HEK293 (cell line): Measurements from ENCODE around the gene CCIN.
A peak's percentile ranks its signal among the peaks of the same experiment; 100 is the strongest.

ENCODE experiments used
- CTCF ChIP-seq: fragments of 450-650 bp; formaldehyde crosslinking; IDR thresholded peaks from 2 replicates; pipeline ENCODE4 v1.5.1; 2016; ENCODE audit warnings: missing biosample characterization, missing genetic modification characterization
- KLF1 ChIP-seq: fragments of 450-650 bp; formaldehyde crosslinking; IDR thresholded peaks from 2 replicates; pipeline ENCODE4 v1.5.1; 2016; ENCODE audit warnings: missing biosample characterization, missing genetic modification characterization
- PRDM10 ChIP-seq: fragments of 450-650 bp; formaldehyde crosslinking; IDR thresholded peaks from 2 replicates; pipeline ENCODE4 v1.5.1; 2016; ENCODE audit warnings: missing biosample characterization, missing genetic modification characterization
- REST ChIP-seq: fragments of 450-650 bp; formaldehyde crosslinking; IDR thresholded peaks from 2 replicates; pipeline ENCODE4 v1.5.1; 2016; ENCODE audit warnings: missing biosample characterization, missing genetic modification characterization
- SP3 ChIP-seq: fragments of 450-650 bp; formaldehyde crosslinking; IDR thresholded peaks from 2 replicates; pipeline ENCODE4 v1.5.1; 2016; ENCODE audit warnings: missing biosample characterization, missing genetic modification characterization
- SP7 ChIP-seq: fragments of 450-650 bp; formaldehyde crosslinking; IDR thresholded peaks from 2 replicates; pipeline ENCODE4 v1.5.1; 2016; ENCODE audit warnings: missing biosample characterization, missing genetic modification characterization
- YY1 ChIP-seq: fragments of 450-650 bp; formaldehyde crosslinking; IDR thresholded peaks from 2 replicates; pipeline ENCODE4 v1.5.1; 2018; ENCODE audit warnings: missing biosample characterization, missing genetic modification characterization
- ZBTB17 ChIP-seq: fragments of 450-650 bp; formaldehyde crosslinking; IDR thresholded peaks from 2 replicates; pipeline ENCODE4 v1.5.1; 2016; ENCODE audit warnings: missing biosample characterization, missing genetic modification characterization
- ZBTB20 ChIP-seq: fragments of 450-650 bp; formaldehyde crosslinking; IDR thresholded peaks from 2 replicates; pipeline ENCODE4 v1.5.1; 2016; ENCODE audit warnings: missing biosample characterization, missing genetic modification characterization
- ZIC2 ChIP-seq: fragments of 450-650 bp; formaldehyde crosslinking; IDR thresholded peaks from 2 replicates; pipeline ENCODE4 v1.5.1; 2016; ENCODE audit warnings: missing biosample characterization, missing genetic modification characterization
- ZNF10 ChIP-seq: fragments of 450-650 bp; formaldehyde crosslinking; IDR thresholded peaks from 2 replicates; pipeline ENCODE4 v1.5.1; 2017; ENCODE audit warnings: missing biosample characterization, missing genetic modification characterization
- ZNF501 ChIP-seq: fragments of 450-650 bp; formaldehyde crosslinking; IDR thresholded peaks from 2 replicates; pipeline ENCODE4 v1.5.1; 2016; ENCODE audit warnings: missing biosample characterization, missing genetic modification characterization
- ZNF645 ChIP-seq: fragments of 450-650 bp; formaldehyde crosslinking; IDR thresholded peaks from 2 replicates; pipeline ENCODE4; 2016; ENCODE audit warnings: missing biosample characterization, missing genetic modification characterization
- ZNF76 ChIP-seq: fragments of 450-650 bp; formaldehyde crosslinking; IDR thresholded peaks from 2 replicates; pipeline ENCODE4; 2016; ENCODE audit warnings: low read depth, missing biosample characterization, missing genetic modification characterization, borderline replicate concordance
- TF ChIP-seq, protein P1 (sequence below): fragments of 450-650 bp; formaldehyde crosslinking; IDR thresholded peaks from 2 replicates; pipeline ENCODE4 v1.5.1; 2016; ENCODE audit warnings: missing biosample characterization, missing genetic modification characterization, borderline replicate concordance
- TF ChIP-seq, protein P2 (sequence below): fragments of 450-650 bp; formaldehyde crosslinking; IDR thresholded peaks from 2 replicates; pipeline ENCODE4 v1.5.1; 2017; ENCODE audit warnings: missing biosample characterization, missing genetic modification characterization
- TF ChIP-seq, protein P3 (sequence below): fragments of 450-650 bp; formaldehyde crosslinking; IDR thresholded peaks from 2 replicates; pipeline ENCODE4 v1.5.1; 2017; ENCODE audit warnings: missing biosample characterization, missing genetic modification characterization

The CCIN gene

DNA sequence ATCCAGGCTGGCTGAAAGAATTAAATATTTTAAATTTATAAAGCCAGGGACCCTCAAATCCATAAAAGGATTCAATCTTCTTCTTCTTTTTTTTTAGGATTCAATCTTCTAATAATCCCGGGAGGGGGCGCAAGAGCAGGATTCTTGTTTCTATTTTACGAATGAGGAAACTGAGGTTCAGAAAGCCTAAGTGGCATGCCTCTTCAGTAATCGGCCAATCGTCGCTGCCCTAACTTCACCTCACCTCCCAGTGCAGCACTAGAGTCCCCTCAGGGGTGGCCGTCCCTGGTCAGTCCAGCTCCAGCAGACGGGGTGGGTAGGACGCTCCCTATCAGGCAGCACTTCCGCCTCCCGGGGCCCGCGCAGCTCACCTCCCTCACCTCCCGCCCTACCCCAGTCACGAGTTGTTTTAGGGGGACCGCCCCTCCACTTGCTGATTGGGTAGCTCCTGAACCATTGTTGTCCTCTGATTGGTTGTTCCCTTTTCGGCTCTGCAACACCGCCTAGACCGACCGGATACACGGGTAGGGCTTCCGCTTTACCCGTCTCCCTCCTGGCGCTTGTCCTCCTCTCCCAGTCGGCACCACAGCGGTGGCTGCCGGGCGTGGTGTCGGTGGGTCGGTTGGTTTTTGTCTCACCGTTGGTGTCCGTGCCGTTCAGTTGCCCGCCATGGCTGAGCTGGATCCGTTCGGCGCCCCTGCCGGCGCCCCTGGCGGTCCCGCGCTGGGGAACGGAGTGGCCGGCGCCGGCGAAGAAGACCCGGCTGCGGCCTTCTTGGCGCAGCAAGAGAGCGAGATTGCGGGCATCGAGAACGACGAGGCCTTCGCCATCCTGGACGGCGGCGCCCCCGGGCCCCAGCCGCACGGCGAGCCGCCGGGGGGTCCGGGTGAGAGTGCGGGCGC is 21.5 kb downstream of the CCIN start, which contains the start of gene CLTA (continued):
- TF ChIP-seq ZNF645: no peak
- TF ChIP-seq ZBTB20 (tag by site-specific recombination): peak; percentile 77; the same call in 1 of the 2 replicates
- TF ChIP-seq, protein P1, sequence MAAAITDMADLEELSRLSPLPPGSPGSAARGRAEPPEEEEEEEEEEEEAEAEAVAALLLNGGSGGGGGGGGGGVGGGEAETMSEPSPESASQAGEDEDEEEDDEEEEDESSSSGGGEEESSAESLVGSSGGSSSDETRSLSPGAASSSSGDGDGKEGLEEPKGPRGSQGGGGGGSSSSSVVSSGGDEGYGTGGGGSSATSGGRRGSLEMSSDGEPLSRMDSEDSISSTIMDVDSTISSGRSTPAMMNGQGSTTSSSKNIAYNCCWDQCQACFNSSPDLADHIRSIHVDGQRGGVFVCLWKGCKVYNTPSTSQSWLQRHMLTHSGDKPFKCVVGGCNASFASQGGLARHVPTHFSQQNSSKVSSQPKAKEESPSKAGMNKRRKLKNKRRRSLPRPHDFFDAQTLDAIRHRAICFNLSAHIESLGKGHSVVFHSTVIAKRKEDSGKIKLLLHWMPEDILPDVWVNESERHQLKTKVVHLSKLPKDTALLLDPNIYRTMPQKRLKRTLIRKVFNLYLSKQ (tag by site-specific recombination): no peak
- peak; percentile 91 for TF ChIP-seq ZNF76
- TF ChIP-seq SP7 (tag by site-specific recombination): peak; percentile 65
- TF ChIP-seq ZBTB17 (tag by site-specific recombination): peak; percentile 73
- peak; percentile 30; the same call in 1 of the 2 replicates for TF ChIP-seq REST
- TF ChIP-seq, protein P2, sequence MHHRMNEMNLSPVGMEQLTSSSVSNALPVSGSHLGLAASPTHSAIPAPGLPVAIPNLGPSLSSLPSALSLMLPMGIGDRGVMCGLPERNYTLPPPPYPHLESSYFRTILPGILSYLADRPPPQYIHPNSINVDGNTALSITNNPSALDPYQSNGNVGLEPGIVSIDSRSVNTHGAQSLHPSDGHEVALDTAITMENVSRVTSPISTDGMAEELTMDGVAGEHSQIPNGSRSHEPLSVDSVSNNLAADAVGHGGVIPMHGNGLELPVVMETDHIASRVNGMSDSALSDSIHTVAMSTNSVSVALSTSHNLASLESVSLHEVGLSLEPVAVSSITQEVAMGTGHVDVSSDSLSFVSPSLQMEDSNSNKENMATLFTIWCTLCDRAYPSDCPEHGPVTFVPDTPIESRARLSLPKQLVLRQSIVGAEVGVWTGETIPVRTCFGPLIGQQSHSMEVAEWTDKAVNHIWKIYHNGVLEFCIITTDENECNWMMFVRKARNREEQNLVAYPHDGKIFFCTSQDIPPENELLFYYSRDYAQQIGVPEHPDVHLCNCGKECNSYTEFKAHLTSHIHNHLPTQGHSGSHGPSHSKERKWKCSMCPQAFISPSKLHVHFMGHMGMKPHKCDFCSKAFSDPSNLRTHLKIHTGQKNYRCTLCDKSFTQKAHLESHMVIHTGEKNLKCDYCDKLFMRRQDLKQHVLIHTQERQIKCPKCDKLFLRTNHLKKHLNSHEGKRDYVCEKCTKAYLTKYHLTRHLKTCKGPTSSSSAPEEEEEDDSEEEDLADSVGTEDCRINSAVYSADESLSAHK (tag by site-specific recombination): 0 out of 2 replicates have a peak, but pooled peaks have one; percentile 39
- TF ChIP-seq ZIC2 (tag by site-specific recombination): peak; percentile 57
- peak; percentile 77 for TF ChIP-seq SP3 (tag by site-specific recombination)
- 0 out of 2 replicates have a peak, but pooled peaks have one; percentile 36 for TF ChIP-seq YY1 (tag by site-specific recombination)
- TF ChIP-seq, protein P3, sequence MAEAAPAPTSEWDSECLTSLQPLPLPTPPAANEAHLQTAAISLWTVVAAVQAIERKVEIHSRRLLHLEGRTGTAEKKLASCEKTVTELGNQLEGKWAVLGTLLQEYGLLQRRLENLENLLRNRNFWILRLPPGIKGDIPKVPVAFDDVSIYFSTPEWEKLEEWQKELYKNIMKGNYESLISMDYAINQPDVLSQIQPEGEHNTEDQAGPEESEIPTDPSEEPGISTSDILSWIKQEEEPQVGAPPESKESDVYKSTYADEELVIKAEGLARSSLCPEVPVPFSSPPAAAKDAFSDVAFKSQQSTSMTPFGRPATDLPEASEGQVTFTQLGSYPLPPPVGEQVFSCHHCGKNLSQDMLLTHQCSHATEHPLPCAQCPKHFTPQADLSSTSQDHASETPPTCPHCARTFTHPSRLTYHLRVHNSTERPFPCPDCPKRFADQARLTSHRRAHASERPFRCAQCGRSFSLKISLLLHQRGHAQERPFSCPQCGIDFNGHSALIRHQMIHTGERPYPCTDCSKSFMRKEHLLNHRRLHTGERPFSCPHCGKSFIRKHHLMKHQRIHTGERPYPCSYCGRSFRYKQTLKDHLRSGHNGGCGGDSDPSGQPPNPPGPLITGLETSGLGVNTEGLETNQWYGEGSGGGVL (tag by site-specific recombination): peak; percentile 54
- TF ChIP-seq PRDM10 (tag by site-specific recombination): peak; percentile 76
- TF ChIP-seq ZNF10 (tag by site-specific recombination): peak; percentile 49; the same call in 1 of the 2 replicates
- TF ChIP-seq ZNF501 (tag by site-specific recombination): peak; percentile 87
- peak; percentile 34; the same call in 1 of the 2 replicates for TF ChIP-seq CTCF
- TF ChIP-seq KLF1: peak; percentile 23; the same call in 1 of the 2 replicates
